Mesenchymal stem cell (in vitro differentiated cells and primary cell): ENCODE data around the gene LLGL1.

Experiments used
- DNase-seq: peaks from one replicate; pipeline ENCODE4 v3.0.0-alpha.2; 2013
- H2AFZ ChIP-seq: one replicate; pipeline ENCODE4 v1.6.1; 2013; ENCODE audit warnings: low read depth, mild to moderate bottlenecking, control low read depth, inconsistent platforms, low read length, moderate library complexity
- H2AK5ac ChIP-seq: 2 replicates; pipeline ENCODE4 v1.6.1; 2013; ENCODE audit warnings: low read length, moderate library complexity, mild to moderate bottlenecking, inconsistent platforms; ENCODE audit not compliant: severe bottlenecking
- H2BK120ac ChIP-seq: one replicate; pipeline ENCODE4 v1.6.1; 2013; ENCODE audit warnings: low read depth, mild to moderate bottlenecking, inconsistent platforms, low read length, moderate library complexity
- H2BK12ac ChIP-seq, 2 experiments: one replicate each; pipeline ENCODE4 v1.6.1; 2013; ENCODE audit warnings: inconsistent platforms in 2 of 2, low read length in 2 of 2, mild to moderate bottlenecking in 2 of 2, moderate library complexity in 2 of 2, control low read depth in 1 of 2
- H2BK15ac ChIP-seq: one replicate; pipeline ENCODE4 v1.6.1; 2013; ENCODE audit warnings: mild to moderate bottlenecking, low read depth, inconsistent platforms; ENCODE audit not compliant: poor library complexity, severe bottlenecking
- H2BK5ac ChIP-seq: 2 replicates; pipeline ENCODE4 v1.6.1; 2013; ENCODE audit warnings: low read depth, mild to moderate bottlenecking, low read length, control low read depth, inconsistent platforms; ENCODE audit not compliant: poor library complexity, severe bottlenecking
- H3K14ac ChIP-seq, 2 experiments: one replicate each; pipeline ENCODE4 v1.6.1; 2013; ENCODE audit warnings: inconsistent platforms in 2 of 2, low read length in 2 of 2, control low read depth in 1 of 2, mild to moderate bottlenecking in 1 of 2, moderate library complexity in 1 of 2
- H3K18ac ChIP-seq, 2 experiments: one replicate each; pipeline ENCODE4 v1.6.1; 2013; ENCODE audit warnings: inconsistent platforms in 2 of 2, low read length in 2 of 2, control low read depth in 1 of 2, low read depth in 1 of 2, mild to moderate bottlenecking in 1 of 2
- H3K23ac ChIP-seq, 2 experiments: one replicate each; pipeline ENCODE4 v1.6.1; 2013; ENCODE audit warnings: inconsistent platforms in 2 of 2, low read length in 2 of 2, mild to moderate bottlenecking in 2 of 2, moderate library complexity in 2 of 2, control low read depth in 1 of 2
- H3K27ac ChIP-seq: 2 replicates; pipeline ENCODE4 v1.5.1; 2013; ENCODE audit warnings: mild to moderate bottlenecking, moderate library complexity, low read length, control low read depth, inconsistent platforms; ENCODE audit not compliant: poor library complexity, severe bottlenecking
- H3K27me3 ChIP-seq, 2 experiments: 2 replicates each; pipeline versions ENCODE4 v1.6.1 to v1.7.0; 2013; ENCODE audit warnings: low read length in 2 of 2, mild to moderate bottlenecking in 2 of 2, moderate library complexity in 2 of 2, control low read depth in 1 of 2, inconsistent platforms in 1 of 2; ENCODE audit not compliant: control insufficient read depth in 1 of 2, insufficient read depth in 1 of 2
- H3K36me3 ChIP-seq, 2 experiments: 2 replicates each; pipeline versions ENCODE4 v1.6.1 to v1.7.0; 2013; ENCODE audit warnings: low read length in 2 of 2, control low read depth in 1 of 2, inconsistent platforms in 1 of 2, low read depth in 1 of 2, mild to moderate bottlenecking in 1 of 2; ENCODE audit not compliant: insufficient read depth in 2 of 2, control insufficient read depth in 1 of 2
- H3K4ac ChIP-seq, 2 experiments: one replicate each; pipeline ENCODE4 v1.6.1; 2013; ENCODE audit warnings: inconsistent platforms in 2 of 2, low read length in 2 of 2, mild to moderate bottlenecking in 2 of 2, moderate library complexity in 2 of 2, control low read depth in 1 of 2, low read depth in 1 of 2
- H3K4me1 ChIP-seq: 2 replicates; pipeline ENCODE4 v1.6.1; 2013; ENCODE audit warnings: low read depth, low read length, control low read depth; ENCODE audit not compliant: control insufficient read depth, insufficient read depth
- H3K4me2 ChIP-seq: 2 replicates; pipeline ENCODE4 v1.6.1; 2013; ENCODE audit warnings: low read length, mild to moderate bottlenecking, inconsistent platforms; ENCODE audit not compliant: poor library complexity, severe bottlenecking
- H3K4me3 ChIP-seq, 2 experiments: 2 replicates each; pipeline versions ENCODE4 v1.5.1 to v1.7.0; 2013; ENCODE audit warnings: low read length in 2 of 2, mild to moderate bottlenecking in 2 of 2, control low read depth in 1 of 2, low read depth in 1 of 2; ENCODE audit not compliant: insufficient read depth in 1 of 2
- H3K79me1 ChIP-seq: replicated peaks from 2 replicates; pipeline ENCODE4 v1.6.1; 2013; ENCODE audit warnings: mild to moderate bottlenecking, control low read depth, low read length, inconsistent platforms; ENCODE audit not compliant: poor library complexity, severe bottlenecking
- H3K9ac ChIP-seq: 2 replicates; pipeline ENCODE4 v1.7.0; 2013; ENCODE audit warnings: mild to moderate bottlenecking, low read length, moderate library complexity
- H3K9me3 ChIP-seq: 2 replicates; pipeline ENCODE4 v1.7.0; 2013; ENCODE audit warnings: mild to moderate bottlenecking, low read length; ENCODE audit not compliant: control insufficient read depth
- H4K8ac ChIP-seq: one replicate; pipeline ENCODE4 v1.6.1; 2013; ENCODE audit warnings: inconsistent platforms, mild to moderate bottlenecking, low read length, moderate library complexity
- H4K91ac ChIP-seq: one replicate; pipeline ENCODE4 v1.6.1; 2013; ENCODE audit warnings: mild to moderate bottlenecking, low read length, inconsistent platforms
- WGBS: methylation state at CpG from one replicate; pipeline ENCODE4 v1.1.7; 2013; ENCODE audit warnings: mixed read lengths; 5-methylcytosine and 5-hydroxymethylcytosine counted together

The LLGL1 gene

GRCh38 chr17:18280766-18281371 is 55.4 kb downstream of the LLGL1 start:
- H3K79me1 ChIP-seq = peaks cover 31% of the 10 kb centered on the region
- H2BK15ac ChIP-seq = no peak overlapping the region
- H3K9ac ChIP-seq = no peak overlapping the region
- no peaks in the 10 kb centered on the region for H3K4me1 ChIP-seq
- no peak overlapping the region for H3K14ac ChIP-seq
- no peak overlapping the region for H3K23ac ChIP-seq
- 79% methylated on average over 2 of the region's 5 CpGs for WGBS
- no peaks in the 10 kb centered on the region for H3K9me3 ChIP-seq
- H3K4ac ChIP-seq = no peak overlapping the region
- H2BK12ac ChIP-seq = no peak overlapping the region
- no peak overlapping the region for H2AFZ ChIP-seq
- no peak for DNase-seq
- H2AK5ac ChIP-seq = no peak overlapping the region
- no peaks in the 10 kb centered on the region for H3K27me3 ChIP-seq
- no peak overlapping the region for H4K8ac ChIP-seq
- no peak overlapping the region for H3K18ac ChIP-seq
- H4K91ac ChIP-seq = no peak overlapping the region
- no peak overlapping the region for H2BK5ac ChIP-seq
- H3K4me3 ChIP-seq = no peak overlapping the region
- H3K27ac ChIP-seq = no peak overlapping the region
- peaks cover 76 to 87% of the 10 kb centered on the region in 2 experiments for H3K36me3 ChIP-seq
- no peak overlapping the region for H2BK120ac ChIP-seq
- H3K4me2 ChIP-seq = no peak overlapping the region

GRCh38 chr17:18281788-18282187 is 56.4 kb downstream of the LLGL1 start:
- no peak for DNase-seq
- Histone ChIP-seq H4K91ac (no peak overlapping the region), H3K18ac (no peak overlapping the region), H2BK15ac (no peak overlapping the region), H3K23ac (no peak overlapping the region), H4K8ac (no peak overlapping the region), H3K4me1 (no peaks in the 10 kb centered on the region), H3K4ac (no peak overlapping the region), H2AK5ac (no peak overlapping the region), H3K36me3 (peaks cover 69 to 83% of the 10 kb centered on the region in 2 experiments), H3K9ac (no peak overlapping the region), H3K27me3 (no peaks in the 10 kb centered on the region), H2BK120ac (no peak overlapping the region), H2BK12ac (no peak overlapping the region), H3K4me2 (no peak overlapping the region), H3K4me3 (no peak overlapping the region), H2BK5ac (no peak overlapping the region), H3K14ac (no peak overlapping the region), H3K79me1 (peaks cover 25% of the 10 kb centered on the region), H2AFZ (no peak overlapping the region), H3K9me3 (no peaks in the 10 kb centered on the region), H3K27ac (no peak overlapping the region)
- 96% methylated on average over 5 of the region's 6 CpGs for WGBS

DNA sequence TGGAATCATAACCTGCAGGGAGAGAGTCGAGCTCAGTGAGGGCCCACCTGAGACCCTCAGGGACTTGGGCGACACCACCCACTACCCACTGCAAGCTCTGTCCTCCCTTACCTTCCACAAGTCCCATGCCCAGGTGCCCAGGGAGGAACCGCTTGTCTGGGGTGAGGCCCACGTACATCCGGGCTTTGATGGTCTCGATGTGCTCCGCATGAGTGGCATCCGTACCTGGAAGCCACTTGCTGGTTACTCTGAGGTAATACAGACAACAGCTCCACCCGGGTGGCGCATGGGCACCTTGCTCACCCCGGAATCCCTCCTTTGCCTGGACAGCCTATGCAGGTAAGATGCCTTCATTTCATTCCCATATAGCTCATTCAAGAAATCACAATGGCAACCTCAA is 59.9 kb downstream of the LLGL1 start:
- no peak overlapping the region for H3K23ac ChIP-seq

GRCh38 chr17:18291718-18292540 is 66.5 kb downstream of the LLGL1 start:
- no peak overlapping the region for H3K18ac ChIP-seq
- no peak overlapping the region for H2BK5ac ChIP-seq
- no peak overlapping the region for H3K27ac ChIP-seq
- H3K4me3 ChIP-seq = no peak overlapping the region
- H3K14ac ChIP-seq = no peak overlapping the region
- H3K27me3 ChIP-seq = no peaks in the 10 kb centered on the region
- peaks cover 10% of the 10 kb centered on the region for H3K79me1 ChIP-seq
- H3K9me3 ChIP-seq = no peaks in the 10 kb centered on the region
- peaks cover 52 to 72% of the 10 kb centered on the region in 2 experiments for H3K36me3 ChIP-seq
- H2BK12ac ChIP-seq = no peak overlapping the region
- H2BK120ac ChIP-seq = no peak overlapping the region
- no peak overlapping the region for H3K4ac ChIP-seq
- no peak overlapping the region for H2AFZ ChIP-seq
- no peak overlapping the region for H3K4me2 ChIP-seq
- 97% methylated on average over 9 of the region's 15 CpGs for WGBS
- H3K23ac ChIP-seq = no peak overlapping the region
- no peak overlapping the region for H2AK5ac ChIP-seq
- no peak for DNase-seq
- no peaks in the 10 kb centered on the region for H3K4me1 ChIP-seq
- H4K91ac ChIP-seq = no peak overlapping the region
- no peak overlapping the region for H3K9ac ChIP-seq
- no peak overlapping the region for H4K8ac ChIP-seq
- no peak overlapping the region for H2BK15ac ChIP-seq

More for the DNA sequence above, 59.9 kb downstream of the LLGL1 start:
- H4K8ac ChIP-seq = no peak overlapping the region
- H2BK120ac ChIP-seq = no peak overlapping the region
- H3K9me3 ChIP-seq = no peaks in the 10 kb centered on the region
- peaks cover 16% of the 10 kb centered on the region for H3K79me1 ChIP-seq
- no peak overlapping the region for H2BK5ac ChIP-seq
- peaks cover 59 to 83% of the 10 kb centered on the region in 2 experiments for H3K36me3 ChIP-seq
- no peak overlapping the region for H2BK12ac ChIP-seq
- no peak for DNase-seq
- H3K4me3 ChIP-seq = no peak overlapping the region
- H3K4me1 ChIP-seq = no peaks in the 10 kb centered on the region
- H3K4me2 ChIP-seq = no peak overlapping the region
- 97% methylated on average over 11 of the region's 11 CpGs for WGBS
- no peak overlapping the region for H3K18ac ChIP-seq
- H4K91ac ChIP-seq = no peak overlapping the region
- no peak overlapping the region for H2AK5ac ChIP-seq
- H3K4ac ChIP-seq = no peak overlapping the region
- H2BK15ac ChIP-seq = no peak overlapping the region
- H3K14ac ChIP-seq = no peak overlapping the region
- no peak overlapping the region for H3K27ac ChIP-seq
- H3K9ac ChIP-seq = no peak overlapping the region
- H2AFZ ChIP-seq = no peak overlapping the region
- no peaks in the 10 kb centered on the region for H3K27me3 ChIP-seq
